Tongue (tissue), 2 donors: ENCODE measurements around the gene RNF25. TPM values are rescaled to one million over a fixed set of nuclear protein-coding genes. Genes with fewer than 3 reads are reported as not detected.

ENCODE experiments used
- DNase-seq: peaks from one replicate; pipeline ENCODE4 v3.0.0-alpha.2; 2015
- total RNA-seq: library from RNA; depleted of rRNA; stranded (reverse); fragments of >200 nt; gene quantifications from one replicate; pipeline ENCODE4 v1.2.3, GENCODE V29; 2014

Gene RNF25
- total RNA-seq, 1 donor from 2014 or later: 8.5 TPM

DNA sequence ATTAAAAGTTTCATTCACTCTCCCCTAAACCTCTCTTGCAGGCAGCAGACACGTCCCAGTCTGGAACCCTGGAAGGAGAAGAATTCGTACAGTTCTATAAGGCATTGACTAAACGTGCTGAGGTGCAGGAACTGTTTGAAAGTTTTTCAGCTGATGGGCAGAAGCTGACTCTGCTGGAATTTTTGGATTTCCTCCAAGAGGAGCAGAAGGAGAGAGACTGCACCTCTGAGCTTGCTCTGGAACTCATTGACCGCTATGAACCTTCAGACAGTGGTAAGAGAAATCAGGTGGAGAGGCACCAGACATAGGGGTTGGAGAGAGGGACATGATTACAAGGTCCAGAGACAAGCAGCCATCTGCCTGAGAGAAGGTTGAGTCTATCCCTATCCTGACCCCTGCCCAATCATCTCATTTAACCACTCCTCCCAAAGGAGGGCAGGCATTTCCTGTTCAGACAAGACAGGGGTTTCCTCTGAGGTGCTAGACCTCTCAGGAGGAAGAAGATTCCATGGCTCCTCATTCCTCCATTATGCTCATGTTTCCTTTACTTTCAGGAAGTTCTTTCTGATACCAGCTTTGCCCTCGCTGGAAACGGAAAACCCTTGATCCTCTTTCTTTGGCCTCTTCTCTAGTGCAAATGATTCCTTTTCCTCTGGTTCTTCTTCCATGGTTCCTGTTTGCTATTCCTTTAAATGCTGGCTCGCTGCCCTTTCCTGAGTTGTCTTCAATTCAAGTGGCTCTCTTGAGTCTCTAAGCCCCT, 49.0 kb downstream of the RNF25 start:
- DNase-seq: no peak

DNA sequence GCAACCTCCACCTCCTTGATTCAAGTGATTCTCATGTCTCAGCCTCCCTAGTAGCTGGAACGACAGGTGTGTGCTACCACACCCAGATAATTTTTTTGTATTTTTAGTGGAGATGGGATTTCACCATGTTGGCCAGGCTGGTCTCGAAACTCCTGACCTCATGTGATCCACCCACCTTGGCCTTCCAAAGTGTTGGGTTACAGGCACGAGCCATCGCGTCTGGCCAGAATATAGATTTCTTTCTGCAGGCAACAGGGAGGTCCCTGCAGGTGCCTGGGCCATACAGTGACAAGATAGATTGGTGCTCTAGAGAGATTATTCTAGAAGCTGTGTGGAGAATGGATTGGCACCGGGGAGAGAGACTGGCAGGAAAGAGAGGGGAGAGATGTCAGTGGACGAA, 50.8 kb downstream of the RNF25 start:
- DNase-seq: no peak

DNA sequence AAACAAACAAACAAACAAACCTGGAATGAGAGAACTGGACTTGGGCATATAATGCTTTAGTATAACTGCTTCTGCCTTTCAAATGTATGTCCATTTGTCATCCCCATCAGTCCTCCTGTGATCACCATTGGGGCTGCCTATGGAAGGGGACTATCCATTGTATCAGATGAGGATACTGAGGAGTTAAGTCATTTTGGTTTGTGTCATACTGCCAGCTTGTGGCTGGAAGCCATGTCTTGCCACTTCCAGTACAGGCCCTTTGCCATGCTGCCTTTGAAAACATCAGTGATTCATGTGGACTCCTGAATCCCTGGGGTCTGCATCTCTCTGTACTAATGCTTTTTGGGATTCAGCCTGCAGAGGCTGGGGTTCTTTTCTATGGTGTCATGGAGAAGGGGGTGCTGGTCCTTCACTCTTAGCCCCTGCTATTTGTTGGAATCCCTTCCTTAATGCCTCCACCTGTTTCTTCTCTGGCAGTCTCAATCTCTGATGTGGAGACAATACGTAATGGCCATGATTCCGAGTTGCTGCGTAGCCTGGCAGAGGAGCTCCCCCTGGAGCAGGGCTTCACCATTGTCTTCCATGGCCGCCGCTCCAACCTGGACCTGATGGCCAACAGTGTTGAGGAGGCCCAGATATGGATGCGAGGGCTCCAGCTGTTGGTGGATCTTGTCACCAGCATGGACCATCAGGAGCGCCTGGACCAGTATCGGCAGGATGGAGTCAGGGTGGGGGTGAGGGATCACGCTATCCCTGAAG, 53.5 kb downstream of the RNF25 start:
- DNase-seq: peak; percentile 40

DNA sequence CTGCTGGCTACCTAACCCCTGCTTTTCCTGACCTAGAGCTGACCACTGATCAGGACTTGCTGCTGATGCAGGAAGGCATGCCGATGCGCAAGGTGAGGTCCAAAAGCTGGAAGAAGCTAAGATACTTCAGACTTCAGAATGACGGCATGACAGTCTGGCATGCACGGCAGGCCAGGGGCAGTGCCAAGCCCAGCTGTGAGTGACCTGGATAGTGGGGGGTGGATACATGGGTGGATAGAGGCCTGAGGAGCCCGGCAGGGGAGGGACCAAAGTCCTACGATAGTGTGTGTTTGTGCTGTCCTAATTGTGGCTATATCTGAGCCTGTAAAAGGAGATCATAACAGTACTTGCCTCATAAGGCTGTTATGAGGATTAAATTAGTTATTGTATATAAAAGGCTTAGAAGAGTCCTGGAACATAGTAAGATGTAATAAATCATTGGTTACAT, 55.9 kb downstream of the RNF25 start:
- no peak for DNase-seq

Other genes with a start within 250 kb of the RNF25 start
- 30.8 TPM for gene USP37, start 103.7 kb downstream of the RNF25 start, total RNA-seq
- gene CNOT9, start 103.2 kb downstream of the RNF25 start, total RNA-seq: 38.2 TPM
- gene PLCD4, start 64.1 kb downstream of the RNF25 start, total RNA-seq: 31.0 TPM
- gene ZNF142, start 12.4 kb downstream of the RNF25 start, total RNA-seq: 14.3 TPM
- gene BCS1L, start 12.3 kb downstream of the RNF25 start, total RNA-seq: 26.2 TPM
- 20.6 TPM for gene STK36, start 84 bp upstream of the RNF25 start, total RNA-seq
- gene TTLL4, start 38.8 kb upstream of the RNF25 start, total RNA-seq: 14.0 TPM
- gene CYP27A1, start 110.1 kb upstream of the RNF25 start, total RNA-seq: 19.8 TPM
- 19.7 TPM for gene PRKAG3, start 159.8 kb upstream of the RNF25 start, total RNA-seq
- 1.9 TPM for gene WNT6, start 187.8 kb upstream of the RNF25 start, total RNA-seq
- gene WNT10A, start 208.8 kb upstream of the RNF25 start, total RNA-seq: 5.7 TPM